GM13977 (cell line): ENCODE measurements around the gene ABCA2.

Experiments
- DNase-seq: peaks from one replicate; pipeline ENCODE4 v3.0.0; 2012; ENCODE audit warnings: low spot score
- in situ Hi-C: fragments of 300-500 bp; cut with MboI; formaldehyde crosslinking; loops from one replicate; pipeline ENCODE4 v1.12.0; 2022; ENCODE audit warnings: low sequenced_read_pairs, low pct_unique_long_range_greater_than_20kb, mixed read lengths, inconsistent platforms; ENCODE audit not compliant: unreplicated experiment
- TF ChIP-seq, protein P1 (sequence below): IDR thresholded peaks from 2 replicates; pipeline ENCODE4 v1.5.1; 2012; ENCODE audit warnings: mild to moderate bottlenecking, control low read depth; ENCODE audit not compliant: insufficient read depth; ENCODE audit errors: extremely low read depth, missing control alignments

The ABCA2 gene

DNA sequence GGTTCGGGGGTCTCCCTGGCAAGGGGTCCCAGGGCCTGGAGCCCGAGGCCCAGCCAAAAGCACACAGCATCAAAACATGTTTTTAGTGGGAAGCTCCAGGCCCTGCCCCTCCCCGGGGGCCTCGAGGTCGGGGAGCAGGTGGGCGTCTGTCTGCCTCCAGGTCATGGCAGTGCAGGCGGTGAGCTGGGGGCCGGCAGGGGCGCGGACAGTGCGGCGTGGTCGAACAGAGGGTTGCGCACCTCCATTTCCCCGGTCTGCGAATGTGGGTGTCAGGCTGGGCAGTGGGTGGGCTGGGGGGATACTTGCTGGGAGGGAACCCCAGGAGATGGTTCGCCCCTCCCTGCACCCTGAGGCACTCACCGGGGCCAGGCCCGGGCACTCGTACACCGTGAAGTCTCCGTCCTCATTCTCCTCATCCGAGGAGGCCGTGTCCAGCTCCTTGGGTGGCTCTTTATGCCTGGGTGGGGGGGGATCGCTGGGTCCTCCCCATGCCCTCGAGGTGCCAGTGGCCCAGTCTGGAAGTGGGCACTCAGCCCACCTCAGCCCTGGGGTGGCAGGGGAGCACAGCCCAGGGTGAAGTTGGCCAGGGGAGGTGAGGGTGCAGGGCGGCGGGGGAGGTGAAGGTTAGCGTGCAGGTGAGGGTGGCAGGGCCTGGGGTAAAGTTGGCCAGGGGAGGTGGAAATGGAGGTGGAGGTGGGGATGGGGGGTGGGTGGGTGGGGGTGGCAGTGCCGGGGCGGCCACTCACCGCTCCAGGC lies 11.8 kb upstream of the ABCA2 start:
- TF ChIP-seq, protein P1, sequence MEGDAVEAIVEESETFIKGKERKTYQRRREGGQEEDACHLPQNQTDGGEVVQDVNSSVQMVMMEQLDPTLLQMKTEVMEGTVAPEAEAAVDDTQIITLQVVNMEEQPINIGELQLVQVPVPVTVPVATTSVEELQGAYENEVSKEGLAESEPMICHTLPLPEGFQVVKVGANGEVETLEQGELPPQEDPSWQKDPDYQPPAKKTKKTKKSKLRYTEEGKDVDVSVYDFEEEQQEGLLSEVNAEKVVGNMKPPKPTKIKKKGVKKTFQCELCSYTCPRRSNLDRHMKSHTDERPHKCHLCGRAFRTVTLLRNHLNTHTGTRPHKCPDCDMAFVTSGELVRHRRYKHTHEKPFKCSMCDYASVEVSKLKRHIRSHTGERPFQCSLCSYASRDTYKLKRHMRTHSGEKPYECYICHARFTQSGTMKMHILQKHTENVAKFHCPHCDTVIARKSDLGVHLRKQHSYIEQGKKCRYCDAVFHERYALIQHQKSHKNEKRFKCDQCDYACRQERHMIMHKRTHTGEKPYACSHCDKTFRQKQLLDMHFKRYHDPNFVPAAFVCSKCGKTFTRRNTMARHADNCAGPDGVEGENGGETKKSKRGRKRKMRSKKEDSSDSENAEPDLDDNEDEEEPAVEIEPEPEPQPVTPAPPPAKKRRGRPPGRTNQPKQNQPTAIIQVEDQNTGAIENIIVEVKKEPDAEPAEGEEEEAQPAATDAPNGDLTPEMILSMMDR: no peak
- no peak for DNase-seq
- in situ Hi-C loops: loop anchor here (10.0 kb wide), 1 partner anchor 265 kb away; no protein-coding TSS in a partner anchor

DNA sequence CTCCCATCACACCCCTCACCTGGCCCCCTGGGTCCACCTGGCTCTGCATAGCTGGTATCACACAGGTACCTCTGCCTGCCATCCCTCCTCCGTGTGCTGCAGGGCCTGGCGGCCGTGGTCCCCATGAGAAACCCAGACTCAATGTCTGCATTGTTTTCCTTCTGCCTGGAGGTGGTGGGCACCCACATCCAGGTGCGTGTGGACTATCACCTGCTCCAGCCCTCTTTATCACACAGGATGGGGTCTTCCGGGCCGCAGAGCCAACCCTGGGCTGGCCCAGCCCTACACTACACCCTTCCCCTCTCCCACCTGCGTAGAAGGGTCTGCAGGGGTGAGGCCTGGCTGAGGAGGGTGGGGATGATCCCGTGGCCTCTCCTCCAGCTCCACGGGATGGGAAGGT lies 10.9 kb upstream of the ABCA2 start:
- in situ Hi-C loops: loop anchor here (10.0 kb wide), 1 partner anchor 264 kb away; no protein-coding TSS in a partner anchor
- TF ChIP-seq, protein P1: no peak
- DNase-seq: no peak

DNA sequence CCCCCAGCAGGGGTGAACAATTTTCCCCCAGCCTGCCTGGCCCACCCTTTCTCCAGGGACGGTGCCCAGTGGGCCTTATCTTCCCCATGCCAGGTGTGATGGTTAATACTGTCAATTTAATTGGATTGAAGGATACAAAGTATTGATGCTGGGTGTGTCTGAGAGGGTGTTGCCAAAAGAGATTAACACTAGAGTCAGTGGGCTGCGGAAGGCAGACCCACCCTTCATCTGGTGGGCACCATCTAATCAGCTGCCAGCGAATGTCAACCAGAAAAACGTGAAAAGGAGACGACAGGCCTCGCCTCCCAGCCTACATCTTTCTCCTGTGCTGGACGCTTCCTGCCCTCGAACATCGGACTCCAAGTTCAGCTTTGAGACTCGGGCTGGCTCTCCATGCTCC lies 9.4 kb upstream of the ABCA2 start:
- in situ Hi-C loops: loop anchor here (10.0 kb wide), 1 partner anchor 263 kb away; no protein-coding TSS in a partner anchor
- no peak for DNase-seq
- TF ChIP-seq, protein P1: no peak

DNA sequence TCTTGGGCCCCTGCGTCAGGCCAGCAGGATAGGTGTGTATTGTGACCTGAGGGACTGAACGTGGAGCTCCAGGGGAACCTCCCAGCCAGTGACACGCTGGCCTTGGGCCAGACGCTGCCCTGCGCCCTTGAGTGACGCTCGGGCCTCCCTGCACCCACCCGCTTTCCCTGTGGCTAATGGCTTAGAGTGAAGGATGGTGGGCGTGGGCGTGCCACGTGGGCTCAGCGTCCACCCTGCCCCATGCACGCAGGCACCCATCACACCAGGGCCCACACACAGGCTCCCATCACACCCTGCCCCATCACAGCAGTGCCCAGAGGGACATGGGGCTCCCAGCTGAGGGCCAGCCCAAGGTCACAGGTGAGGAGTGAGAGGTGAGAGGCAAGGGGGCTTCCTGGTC lies 9.0 kb upstream of the ABCA2 start:
- DNase-seq: no peak
- in situ Hi-C loops: loop anchor here (10.0 kb wide), 1 partner anchor 262 kb away; no protein-coding TSS in a partner anchor
- TF ChIP-seq, protein P1: no peak

DNA sequence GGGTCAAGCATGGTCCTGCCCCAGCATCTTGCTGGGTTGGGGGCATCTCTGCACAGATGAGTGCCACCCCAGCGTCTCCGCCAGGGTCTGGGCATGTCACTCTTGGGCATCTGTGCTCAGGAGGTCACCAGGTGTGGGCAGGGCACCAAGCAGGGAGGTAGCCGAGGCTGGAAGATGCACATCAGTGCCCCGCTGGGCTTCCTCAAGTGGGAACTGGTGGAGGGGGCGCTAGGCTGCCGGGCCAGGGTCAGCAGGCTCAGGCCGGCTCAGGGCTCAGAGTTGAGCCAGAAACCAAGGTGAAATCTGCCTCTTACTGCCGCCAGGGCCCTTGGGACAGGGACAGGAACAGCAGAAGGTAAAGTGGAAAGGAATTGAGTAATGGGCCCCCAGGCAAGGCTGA lies 7.9 kb upstream of the ABCA2 start:
- TF ChIP-seq, protein P1: no peak
- in situ Hi-C loops: loop anchor here (10.0 kb wide), 1 partner anchor 261 kb away; no protein-coding TSS in a partner anchor
- no peak for DNase-seq

DNA sequence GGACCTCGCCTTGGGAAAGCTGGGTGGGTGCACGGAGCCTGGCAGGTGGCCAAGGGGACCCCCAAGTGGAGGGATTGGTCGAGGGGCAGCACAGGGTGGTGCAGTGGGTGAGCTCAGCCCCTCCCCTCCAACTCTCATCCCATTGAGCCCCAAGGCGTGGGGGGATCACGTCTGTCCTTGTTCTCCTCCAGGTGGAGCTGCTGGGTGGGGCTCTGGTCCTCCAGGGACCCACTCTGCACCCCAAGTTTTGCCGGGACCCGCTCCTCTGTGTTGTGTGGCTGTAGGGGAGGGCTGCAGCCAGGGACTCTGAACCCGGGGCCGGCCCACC lies 7.4 kb upstream of the ABCA2 start:
- TF ChIP-seq, protein P1: peak; percentile 1
- DNase-seq: no peak
- in situ Hi-C loops: loop anchor here (10.0 kb wide), 1 partner anchor 261 kb away; no protein-coding TSS in a partner anchor
